Measurements from ENCODE around the gene NTM.
"Not testable (repeated sequence)": the region's sequence is repeated elsewhere in the genome, so short reads cannot be mapped to it uniquely, and the experiment has no call there.

Gene NTM

DNA sequence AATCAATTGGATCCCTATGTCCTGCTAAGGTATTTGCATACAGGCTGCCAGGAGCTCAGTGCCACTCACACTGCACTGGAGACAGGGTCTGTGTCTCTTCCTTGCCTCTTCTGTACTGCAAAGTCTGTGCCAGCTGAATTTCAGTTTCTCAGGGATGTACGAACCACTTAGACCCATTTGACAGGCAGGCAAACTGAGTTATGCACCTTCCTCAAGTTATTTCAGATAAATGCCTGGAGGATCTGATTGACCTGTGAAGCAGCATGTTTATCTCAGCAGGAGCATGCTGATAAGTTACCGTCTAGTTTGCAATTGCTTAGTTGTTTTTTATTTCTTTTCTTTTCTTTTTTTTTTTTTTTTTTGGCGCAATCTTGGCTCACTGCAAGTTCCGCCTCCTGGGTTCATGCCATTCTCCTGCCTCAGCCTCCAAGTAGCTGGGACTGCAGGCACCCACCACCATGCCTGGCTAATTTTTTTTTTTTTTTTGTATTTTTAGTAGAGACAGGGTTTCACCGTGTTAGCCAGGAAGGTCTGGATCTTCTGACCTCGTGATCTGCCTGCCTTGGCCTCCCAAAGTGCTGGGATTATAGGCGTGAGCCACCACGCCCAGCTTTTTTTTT is 54.0 kb downstream of the NTM start:
- not testable (repeated sequence) for DNase-seq

GRCh38 chr11:131425285-131425684 is 54.9 kb downstream of the NTM start:
- DNase-seq = no peak

GRCh38 chr11:131428853-131429252 is 58.4 kb downstream of the NTM start:
- no peak for DNase-seq

GRCh38 chr11:131430473-131431208 is 60.2 kb downstream of the NTM start:
- DNase-seq = no peak

DNA sequence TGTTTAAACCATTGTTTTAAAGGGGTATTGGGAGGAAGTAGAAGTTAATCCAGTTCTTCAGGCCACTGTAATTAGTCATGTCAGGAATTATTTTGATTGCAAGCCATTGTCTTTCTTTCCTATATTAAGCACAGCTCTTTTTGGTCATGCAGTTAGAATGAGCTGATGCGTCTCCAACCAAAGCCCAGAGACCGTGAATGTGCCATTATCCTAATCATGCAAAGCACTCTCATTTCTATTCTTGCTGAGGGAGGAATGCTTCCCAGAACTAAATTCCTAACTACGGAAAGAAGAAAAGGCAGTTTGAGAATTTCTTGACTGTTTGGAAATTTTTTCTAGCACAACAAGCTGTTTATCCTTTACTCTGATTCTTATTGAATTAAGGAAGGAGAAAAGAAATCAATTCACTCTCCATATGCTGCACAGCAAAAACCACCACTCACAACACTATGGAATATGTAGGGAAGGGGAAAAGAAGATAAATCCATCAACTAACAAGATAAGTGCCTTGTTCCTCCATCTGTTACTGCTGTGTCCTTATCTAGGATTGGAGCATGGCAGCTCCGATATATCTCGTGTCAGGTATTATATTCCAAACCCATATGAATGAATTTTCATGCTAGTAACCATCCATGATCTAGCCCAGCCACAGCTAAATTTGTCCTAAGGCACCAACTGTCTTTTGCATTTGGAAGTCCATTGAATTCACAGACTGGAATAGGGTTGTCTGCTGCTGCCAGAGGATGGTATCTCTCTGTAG is 70.8 kb downstream of the NTM start:
- DNase-seq = no peak

- no peak for DNase-seq
Measured at GRCh38 chr11:131446590-131447275, 76.3 kb downstream of the NTM start.

GRCh38 chr11:131447277-131447815 is 76.9 kb downstream of the NTM start:
- DNase-seq = no peak

- no peak for DNase-seq
Measured at GRCh38 chr11:131447898-131448297, 77.5 kb downstream of the NTM start.

GRCh38 chr11:131449036-131450019 is 78.9 kb downstream of the NTM start:
- no peak for DNase-seq

- DNase-seq = no peak
Measured at GRCh38 chr11:131454490-131454889, 84.1 kb downstream of the NTM start.

- no peak for DNase-seq
Measured at GRCh38 chr11:131454989-131455388, 84.6 kb downstream of the NTM start.

DNA sequence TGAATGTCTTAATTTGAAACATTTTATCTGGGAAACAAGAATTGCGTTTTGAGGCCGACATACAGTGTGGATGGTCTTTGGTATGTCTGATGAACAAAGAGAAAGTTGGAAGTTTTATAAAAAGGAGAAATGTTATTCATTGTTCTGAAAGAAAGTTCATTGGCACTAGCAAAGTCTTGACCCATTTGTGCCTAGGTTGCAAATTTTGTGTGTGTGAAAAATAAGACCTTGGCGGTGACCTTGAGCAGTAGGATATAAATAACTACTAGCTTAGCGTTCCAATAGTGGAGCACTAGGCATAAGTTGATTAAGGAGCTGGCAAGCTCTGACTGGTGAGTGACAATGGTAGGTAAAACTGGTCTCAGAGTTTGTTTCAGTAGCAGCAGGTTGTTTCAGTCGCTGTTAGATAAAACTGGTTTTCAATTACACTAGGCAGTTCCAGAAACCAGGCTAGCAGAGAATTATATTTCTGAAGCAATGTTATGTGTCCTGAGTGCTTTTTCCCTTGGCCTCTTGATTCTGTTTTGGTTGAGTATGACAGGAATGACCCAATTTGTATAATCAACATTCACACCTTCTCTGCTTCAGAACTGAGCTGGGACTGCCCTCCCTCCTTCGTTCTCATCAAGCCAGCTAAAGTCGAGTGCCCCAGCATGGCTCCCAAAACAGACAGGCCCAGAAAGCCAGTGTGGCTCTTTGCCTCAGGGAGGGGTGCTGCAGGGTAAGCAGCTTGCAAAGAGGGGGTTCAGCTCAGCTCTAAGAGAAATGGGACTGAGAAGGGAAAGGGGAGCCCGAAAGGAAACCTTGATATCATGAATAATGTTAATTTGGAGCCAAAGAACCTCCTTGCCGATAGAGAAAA is 85.7 kb downstream of the NTM start:
- no peak for DNase-seq

DNA sequence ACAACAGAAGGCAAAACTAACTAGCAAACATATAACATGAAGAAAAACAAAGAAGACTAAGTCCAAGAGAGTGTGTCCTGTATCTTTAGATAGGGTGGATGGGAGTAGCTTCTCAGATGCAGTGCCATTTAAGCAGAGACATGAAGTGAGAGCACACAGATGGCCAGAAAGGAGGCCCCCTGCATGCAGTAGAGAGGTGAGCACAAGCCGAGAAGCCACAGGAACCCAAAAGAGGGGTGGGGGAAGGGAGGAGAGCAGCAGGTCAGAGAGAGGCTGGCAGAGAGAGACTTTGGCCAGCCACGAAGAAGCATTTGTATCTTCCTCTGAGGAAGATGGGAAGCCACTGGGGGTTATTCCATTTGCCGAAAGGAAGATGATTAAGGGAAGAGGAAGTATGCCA is 86.7 kb downstream of the NTM start:
- DNase-seq = no peak

GRCh38 chr11:131458421-131458820 is 88.0 kb downstream of the NTM start:
- DNase-seq = no peak

GRCh38 chr11:131460931-131461330 is 90.5 kb downstream of the NTM start:
- no peak for DNase-seq

- no peak for DNase-seq
Measured at GRCh38 chr11:131462622-131463021, 92.2 kb downstream of the NTM start.

DNA sequence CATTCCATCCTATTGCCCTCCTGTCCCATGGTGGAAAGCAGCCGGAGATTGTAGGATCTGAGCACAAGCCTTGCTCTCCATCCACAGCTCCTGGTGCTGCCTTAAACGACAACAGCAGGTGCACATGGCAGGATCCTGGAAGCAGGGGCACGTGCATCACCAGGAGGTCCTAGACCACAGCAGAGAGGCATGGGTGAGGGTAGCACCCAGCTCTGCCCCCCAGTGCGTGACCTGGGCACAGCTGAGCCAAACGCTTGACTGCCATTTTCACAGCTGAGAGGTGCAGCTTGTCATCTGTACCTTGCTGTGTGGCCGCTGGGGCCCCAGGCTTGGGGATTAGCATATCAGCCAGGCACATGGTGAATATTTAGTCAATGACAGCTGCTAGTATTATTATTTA is 92.7 kb downstream of the NTM start:
- no peak for DNase-seq

DNA sequence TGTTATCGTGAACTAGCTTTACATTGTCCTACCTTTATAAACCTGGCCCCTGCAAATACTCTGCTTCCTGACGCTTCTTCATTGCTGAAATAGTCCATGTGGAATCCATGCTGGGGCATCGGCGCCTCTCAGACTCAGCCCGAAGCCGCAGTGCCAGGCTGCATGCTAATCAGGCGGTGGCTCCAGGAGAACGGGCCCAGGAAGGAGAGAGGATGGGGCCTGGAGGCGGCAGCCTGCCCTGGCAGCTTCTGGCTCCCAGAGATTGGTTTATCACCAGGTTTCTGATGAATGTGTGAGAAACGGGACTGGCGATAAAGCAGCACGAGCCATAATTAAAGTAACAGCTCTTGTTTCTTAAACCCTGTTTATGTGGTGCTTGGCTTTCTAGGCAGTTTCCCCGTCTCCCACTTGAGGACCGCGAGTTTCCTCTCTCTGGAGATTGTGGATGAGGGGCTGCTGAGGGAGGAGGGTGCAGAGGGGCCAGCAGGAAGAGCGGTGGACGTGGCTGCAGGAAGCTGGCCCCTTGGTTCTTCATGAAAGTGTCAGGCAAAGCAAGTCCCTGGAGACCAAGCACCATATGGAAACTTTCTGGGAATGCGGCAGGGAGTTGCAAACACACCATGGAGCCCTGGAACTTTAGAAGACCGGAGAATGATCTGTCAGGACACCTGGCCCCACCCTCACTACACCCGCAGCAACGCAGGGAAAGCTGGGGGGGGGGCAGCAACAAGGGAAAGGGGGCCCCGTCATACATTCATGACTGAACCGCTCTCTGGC is 93.4 kb downstream of the NTM start:
- DNase-seq = no peak

DNA sequence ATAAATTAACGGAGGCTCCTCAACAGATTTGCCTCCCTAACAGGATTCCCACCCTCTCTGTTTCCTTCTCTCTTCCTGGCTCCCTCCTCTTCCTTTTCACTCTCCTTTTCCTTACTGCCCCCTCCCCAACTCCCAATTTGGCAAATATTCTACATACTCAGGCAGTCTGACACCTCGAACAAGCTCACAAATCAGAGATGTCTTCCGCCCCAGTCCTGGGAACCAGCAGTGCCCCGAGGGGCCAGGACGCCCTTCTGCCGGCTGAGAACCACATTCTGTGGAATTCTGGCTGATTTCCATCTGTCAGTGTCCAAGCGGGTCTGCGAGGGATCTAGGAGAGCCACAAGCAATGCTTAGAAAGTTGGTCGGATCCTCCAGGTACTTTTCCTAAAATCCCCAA is 94.0 kb downstream of the NTM start:
- no peak for DNase-seq

DNA sequence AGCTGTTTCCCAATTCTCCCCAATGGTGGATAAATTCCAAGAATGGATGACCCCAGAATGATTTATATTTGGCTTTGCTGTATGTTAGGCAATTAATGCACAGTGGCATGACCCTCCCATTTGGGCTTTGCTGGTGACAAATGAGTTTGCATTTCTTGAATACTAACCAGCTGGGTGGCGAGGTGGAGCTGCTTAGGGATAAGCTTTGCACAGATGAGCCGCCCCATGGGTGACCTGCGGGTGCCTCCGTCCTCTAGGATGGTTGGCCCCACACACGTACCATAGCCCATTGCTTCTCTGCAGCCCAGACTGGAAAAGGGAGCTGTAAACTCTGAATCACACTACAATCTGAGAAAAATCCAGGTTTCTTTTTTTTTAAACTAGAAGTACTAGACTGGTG is 94.6 kb downstream of the NTM start:
- DNase-seq = no peak
